Activated CD4-positive, alpha-beta T cell treated with anti-CD3 and anti-CD28 coated beads, Interleukin-2, amount 10 ng/mL, durations not matched to agents 7 days and 5 days (primary cell): ENCODE measurements around the gene ABCA3. TPM values are rescaled to one million over a fixed set of nuclear protein-coding genes. Genes with fewer than 3 reads are reported as not detected.

ENCODE experiments used
- CTCF ChIA-PET: fragments of 350-600 bp; sonication (Branson Sonifier 250); formaldehyde crosslinking; loops from one replicate; lab custom pipeline; 2021; ENCODE audit warnings: antibody characterized with exemption; lab: Charles Lee
- POLR2A ChIA-PET: fragments of 350-600 bp; sonication (Branson Sonifier 250); formaldehyde crosslinking; loops from one replicate; lab custom pipeline; 2021; ENCODE audit warnings: antibody characterized with exemption; lab: Charles Lee
- DNase-seq: peaks from one replicate; pipeline ENCODE4 v3.0.0-alpha.2; 2020
- H3K27ac Mint-ChIP-seq: one replicate; pipeline ENCODE4 v1.8.0; 2021; ENCODE audit warnings: mild to moderate bottlenecking, moderate library complexity, mixed read lengths
- H3K27me3 Mint-ChIP-seq: one replicate; pipeline ENCODE4 v1.8.0; 2021; ENCODE audit warnings: mixed read lengths
- H3K36me3 Mint-ChIP-seq: one replicate; pipeline ENCODE4 v1.8.0; 2021; ENCODE audit warnings: low read depth, mixed read lengths
- H3K4me1 Mint-ChIP-seq: one replicate; pipeline ENCODE4 v1.8.0; 2021; ENCODE audit warnings: mixed read lengths
- H3K4me3 Mint-ChIP-seq: one replicate; pipeline ENCODE4 v1.8.0; 2021; ENCODE audit warnings: mild to moderate bottlenecking, moderate library complexity, mixed read lengths
- H3K9me3 Mint-ChIP-seq: one replicate; pipeline ENCODE4 v1.8.0; 2021; ENCODE audit warnings: mixed read lengths
- total RNA-seq, 2 experiments: library from RNA; stranded (reverse); gene quantifications; one replicate each; pipeline ENCODE4 v1.2.3, GENCODE V29; 2021

Gene ABCA3
- total RNA-seq, 2 experiments from 2014 or later: 5.0 to 6.0 TPM

DNA sequence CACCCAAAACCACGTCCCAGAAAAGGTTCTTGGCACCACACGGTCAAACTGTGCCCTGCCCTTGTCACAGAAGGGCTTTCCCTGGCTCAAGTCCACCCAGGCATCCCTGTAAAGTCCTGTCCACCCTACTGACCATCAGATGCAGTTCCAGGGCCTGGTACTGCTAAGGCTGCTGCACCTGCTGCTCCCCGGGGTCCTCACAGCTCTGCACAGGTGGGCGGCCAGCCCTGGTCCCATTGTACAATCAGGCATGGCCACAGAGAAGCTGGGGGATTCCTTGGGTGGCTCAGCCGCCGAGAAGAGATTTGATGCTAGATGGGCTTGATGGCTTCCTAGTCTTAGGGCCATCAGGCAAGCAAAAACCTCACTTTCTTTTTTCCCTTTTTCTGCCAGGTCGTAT is 15.3 kb downstream of the ABCA3 start:
- ChIA-PET CTCF (interaction anchor here (1.0 kb wide), 1 partner anchor 15 kb away, joined by 3 read pairs; the partner anchor contains the start of gene ABCA3), POLR2A (no interaction called here)
- Mint-ChIP-seq H3K9me3 (no peaks in the 10 kb centered on the region), H3K4me3 (no peak overlapping the region), H3K4me1 (no peaks in the 10 kb centered on the region), H3K27me3 (no peaks in the 10 kb centered on the region), H3K36me3 (no peaks in the 10 kb centered on the region), H3K27ac (no peak overlapping the region)
- no peak for DNase-seq

DNA sequence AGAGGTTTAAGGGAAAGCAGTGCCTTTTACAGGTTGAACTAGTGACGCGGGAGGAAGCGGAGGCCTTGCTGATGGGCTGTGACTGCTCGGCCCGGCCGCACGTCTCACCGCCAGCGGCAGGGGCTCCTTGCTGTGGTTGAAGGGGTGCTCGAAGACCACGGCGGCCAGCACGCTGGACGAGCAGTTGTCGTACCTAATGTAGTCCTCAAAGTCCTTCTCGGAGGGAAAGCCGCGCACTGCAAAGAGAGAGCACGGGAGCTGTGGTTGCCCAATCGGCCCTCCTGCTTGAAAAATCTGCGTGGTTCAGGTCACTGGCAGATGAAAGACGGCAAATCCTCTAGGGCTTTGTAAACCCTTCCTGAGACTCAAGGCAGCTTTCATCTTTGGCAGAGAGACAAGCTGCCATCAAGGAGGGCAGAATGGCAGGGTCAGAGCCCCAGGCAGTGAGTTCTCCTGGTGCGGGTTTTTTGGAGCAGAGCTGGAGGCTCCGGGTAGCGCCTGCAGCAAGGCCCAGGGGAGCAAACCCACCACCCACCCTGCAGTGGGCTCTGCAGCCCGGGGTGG is 16.1 kb downstream of the ABCA3 start:
- CTCF ChIA-PET: no interaction called here
- H3K27me3 Mint-ChIP-seq: no peaks in the 10 kb centered on the region
- POLR2A ChIA-PET: no interaction called here

DNA sequence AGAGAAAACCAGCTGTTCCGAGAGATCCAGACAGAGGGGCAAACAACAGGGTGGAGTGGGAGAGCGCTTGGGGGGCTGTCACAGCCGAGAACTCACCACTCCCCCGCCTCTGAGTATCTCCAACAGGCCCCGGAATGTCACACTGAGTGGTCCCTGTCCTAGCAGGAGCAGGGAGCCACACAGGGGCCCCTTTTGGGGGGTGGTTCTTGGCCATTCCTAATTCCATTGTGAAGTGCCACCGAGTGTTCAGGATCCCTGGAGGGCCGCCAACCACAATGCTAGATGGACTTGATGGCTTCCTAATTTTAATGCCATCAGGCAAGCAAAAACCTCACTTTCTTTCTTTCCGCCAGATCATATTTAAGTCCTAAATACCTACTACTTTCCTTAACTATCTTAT is 16.8 kb downstream of the ABCA3 start:
- Mint-ChIP-seq H3K4me3 (no peak overlapping the region), H3K36me3 (no peaks in the 10 kb centered on the region), H3K9me3 (no peaks in the 10 kb centered on the region), H3K27me3 (no peaks in the 10 kb centered on the region), H3K4me1 (no peaks in the 10 kb centered on the region), H3K27ac (no peak overlapping the region)
- no peak for DNase-seq
- CTCF ChIA-PET: interaction anchor here (0.6 kb wide), 1 partner anchor 941 kb away, joined by 3 read pairs; no protein-coding TSS in a partner anchor
- POLR2A ChIA-PET: no interaction called here

More for the DNA sequence above, 16.1 kb downstream of the ABCA3 start:
- no peak for DNase-seq
- H3K27ac Mint-ChIP-seq: no peak overlapping the region
- no peaks in the 10 kb centered on the region for H3K36me3 Mint-ChIP-seq
- H3K9me3 Mint-ChIP-seq: no peaks in the 10 kb centered on the region
- H3K4me1 Mint-ChIP-seq: no peaks in the 10 kb centered on the region
- H3K4me3 Mint-ChIP-seq: no peak overlapping the region

DNA sequence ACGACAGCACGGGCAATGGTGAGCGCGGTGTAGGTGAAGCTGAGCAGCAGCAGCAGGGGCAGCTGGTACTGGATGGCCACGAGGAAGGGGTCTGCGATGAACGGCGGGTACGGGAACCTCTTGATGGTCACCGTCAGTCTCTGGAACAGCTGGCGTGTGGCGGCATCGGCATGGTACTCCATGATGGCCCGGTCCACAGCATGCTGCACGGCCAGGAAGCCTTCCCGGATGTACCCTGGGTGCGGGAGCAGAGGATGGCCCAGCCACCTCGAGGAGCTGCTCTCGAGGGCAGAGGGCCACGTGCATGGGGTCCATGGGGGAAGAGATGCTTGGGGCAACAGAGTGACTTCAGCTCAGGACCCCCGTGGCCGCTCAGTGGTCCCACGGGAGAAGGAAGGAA is 20.9 kb downstream of the ABCA3 start:
- Mint-ChIP-seq H3K36me3 (no peaks in the 10 kb centered on the region), H3K9me3 (no peaks in the 10 kb centered on the region), H3K4me1 (no peaks in the 10 kb centered on the region), H3K4me3 (no peak overlapping the region), H3K27ac (no peak overlapping the region), H3K27me3 (no peaks in the 10 kb centered on the region)
- no peak for DNase-seq
- POLR2A ChIA-PET: no interaction called here
- CTCF ChIA-PET: no interaction called here

DNA sequence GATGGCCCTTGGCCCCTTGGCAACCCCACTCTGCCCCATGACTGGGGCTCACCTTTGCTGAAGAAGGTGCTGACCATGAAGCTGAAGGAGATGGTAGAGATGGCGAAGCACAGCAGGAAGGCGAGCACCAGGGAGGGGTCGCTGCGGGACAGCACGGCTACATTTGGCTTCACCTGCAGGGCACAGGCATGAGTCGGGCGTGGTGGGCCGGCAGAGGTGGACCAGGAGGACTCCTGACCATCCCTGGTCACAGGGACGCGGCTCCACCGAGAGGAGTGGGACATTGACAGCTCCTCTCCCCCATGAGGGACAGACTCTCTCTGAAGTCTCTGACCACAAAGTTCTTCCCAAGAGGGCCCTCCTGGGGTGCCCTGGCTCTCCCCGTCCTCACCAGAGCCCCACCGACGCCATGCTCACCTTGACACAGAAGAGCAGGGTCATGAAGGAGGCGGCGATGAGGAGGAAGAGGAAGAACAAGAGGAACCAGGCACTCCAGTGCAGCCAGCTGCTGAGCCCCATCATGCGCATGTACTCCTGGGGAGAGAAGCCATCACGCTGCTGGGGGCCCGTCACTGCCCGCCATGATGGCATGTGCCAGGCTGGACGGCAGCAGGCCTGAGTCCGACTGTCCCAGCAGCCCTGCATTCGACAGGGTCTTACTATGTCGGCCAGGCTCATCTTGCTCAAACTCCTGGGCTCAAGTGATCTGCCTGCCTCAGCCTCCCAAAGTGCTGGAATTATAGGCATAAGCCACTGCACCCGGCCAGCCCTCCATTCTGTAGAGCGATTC is 23.1 kb downstream of the ABCA3 start:
- Mint-ChIP-seq H3K4me3 (no peak overlapping the region), H3K9me3 (no peaks in the 10 kb centered on the region), H3K36me3 (no peaks in the 10 kb centered on the region), H3K4me1 (no peaks in the 10 kb centered on the region), H3K27ac (no peak overlapping the region), H3K27me3 (no peaks in the 10 kb centered on the region)
- DNase-seq: no peak
- ChIA-PET CTCF (no interaction called here), POLR2A (no interaction called here)

DNA sequence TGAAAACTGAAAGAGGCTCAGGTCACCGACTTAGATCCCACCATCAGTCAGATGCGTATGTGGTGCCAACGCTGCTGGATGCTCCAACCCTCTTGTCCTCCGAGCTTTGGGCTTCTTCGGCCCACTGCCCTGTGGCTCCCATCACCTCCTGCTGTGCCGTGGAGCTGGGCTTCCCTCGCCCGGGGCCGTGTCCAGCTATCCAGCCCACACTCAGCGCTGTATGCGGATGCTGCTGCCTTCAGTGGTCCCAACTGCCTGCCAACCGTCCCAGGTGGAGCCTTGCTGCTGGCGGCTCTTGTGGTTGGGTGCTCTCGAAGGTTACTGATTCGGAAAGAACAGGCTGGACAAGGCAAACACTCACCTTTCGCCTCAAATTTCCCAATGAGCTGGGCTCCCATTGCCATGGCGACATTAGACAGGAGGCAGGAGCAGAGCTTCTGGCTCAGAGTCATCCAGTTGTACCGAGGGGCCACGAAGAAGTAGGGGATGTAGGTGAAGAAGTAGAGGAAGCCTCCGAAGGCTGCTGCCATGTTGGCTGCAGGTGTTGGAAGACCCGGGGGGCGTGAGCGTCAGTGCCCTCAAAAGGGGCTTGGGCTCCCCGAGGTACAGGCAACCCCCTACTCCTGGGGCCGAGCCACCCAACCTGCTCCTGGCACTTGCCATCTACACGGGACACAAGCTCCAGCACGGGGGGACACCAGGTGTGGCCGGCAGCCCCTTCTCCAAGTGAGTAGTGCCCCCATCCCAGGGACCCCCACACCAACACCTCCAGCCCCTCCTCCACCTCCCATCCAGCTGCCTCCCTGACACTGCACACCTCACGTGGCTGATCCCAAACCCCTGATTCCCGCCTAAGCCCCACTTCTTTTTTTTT is 32.2 kb downstream of the ABCA3 start:
- ChIA-PET CTCF (no interaction called here), POLR2A (no interaction called here)
- Mint-ChIP-seq H3K36me3 (no peaks in the 10 kb centered on the region), H3K27me3 (no peaks in the 10 kb centered on the region), H3K4me1 (no peaks in the 10 kb centered on the region), H3K9me3 (no peaks in the 10 kb centered on the region), H3K4me3 (no peak overlapping the region), H3K27ac (no peak overlapping the region)
- DNase-seq: no peak

DNA sequence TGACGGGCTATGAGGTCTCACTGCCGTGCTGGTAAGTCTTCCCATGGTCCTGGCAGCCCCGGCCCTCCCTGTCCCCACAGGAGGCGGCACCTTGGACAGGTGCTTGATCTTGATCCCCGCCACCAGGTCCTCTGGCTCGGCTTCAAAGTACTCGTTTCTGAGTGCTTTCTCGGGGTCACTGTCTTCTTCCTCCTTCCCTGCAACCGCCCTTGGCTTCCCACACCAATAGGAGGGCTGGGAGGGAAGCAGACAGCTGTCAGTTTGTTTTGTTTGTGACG is 40.7 kb downstream of the ABCA3 start:
- no peak for DNase-seq
- Mint-ChIP-seq H3K36me3 (no peaks in the 10 kb centered on the region), H3K27me3 (no peaks in the 10 kb centered on the region), H3K9me3 (no peaks in the 10 kb centered on the region), H3K4me3 (no peak overlapping the region), H3K4me1 (peaks cover 10% of the 10 kb centered on the region), H3K27ac (no peak overlapping the region)
- POLR2A ChIA-PET: no interaction called here
- CTCF ChIA-PET: interaction anchor here (0.6 kb wide), 1 partner anchor 89 kb away, joined by 3 read pairs; no protein-coding TSS in a partner anchor

DNA sequence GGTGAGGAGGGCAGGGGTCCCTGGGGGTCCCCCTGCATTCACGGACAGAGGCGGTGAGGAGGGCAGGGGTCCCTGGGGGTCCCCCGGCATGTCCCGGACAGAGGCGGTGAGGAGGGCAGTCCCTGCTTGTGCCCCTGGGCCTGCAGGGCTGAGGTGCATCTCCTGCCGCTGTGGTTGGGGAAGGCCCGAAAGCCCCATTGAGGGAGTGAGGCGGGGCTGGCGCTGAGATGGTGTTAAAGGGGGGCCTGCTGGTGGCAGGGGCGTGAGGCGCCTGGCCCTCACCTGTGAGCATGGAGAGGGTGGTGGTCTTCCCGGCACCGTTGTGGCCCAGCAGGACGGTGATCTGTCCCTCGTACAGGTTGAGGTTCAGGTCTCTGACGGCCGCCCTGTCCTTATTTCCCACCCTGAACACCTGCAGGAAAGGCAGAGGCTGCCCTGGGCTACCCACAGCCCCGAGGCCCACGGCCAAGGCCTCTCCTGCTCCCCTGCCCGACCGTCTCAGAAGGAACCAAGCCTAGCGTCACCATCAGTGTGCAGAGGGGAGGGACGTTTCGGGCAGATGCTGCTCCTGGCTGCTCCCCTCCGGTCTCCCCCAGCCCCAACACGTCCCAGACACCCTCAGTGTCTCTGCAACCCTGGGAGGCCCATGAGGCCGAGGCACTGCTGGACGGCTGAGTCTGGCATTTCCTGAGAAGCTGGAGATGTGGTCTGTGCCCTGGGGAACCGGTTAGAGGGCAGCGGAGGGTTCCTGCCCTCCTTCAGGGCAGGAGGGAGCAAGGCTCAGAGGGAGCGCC is 41.2 kb downstream of the ABCA3 start:
- Mint-ChIP-seq H3K9me3 (no peaks in the 10 kb centered on the region), H3K27ac (no peak overlapping the region), H3K27me3 (no peaks in the 10 kb centered on the region), H3K4me3 (no peak overlapping the region), H3K36me3 (no peaks in the 10 kb centered on the region), H3K4me1 (peaks cover 10% of the 10 kb centered on the region)
- ChIA-PET POLR2A (no interaction called here), CTCF (interaction anchor here (0.6 kb wide), 1 partner anchor 89 kb away, joined by 3 read pairs; no protein-coding TSS in a partner anchor)
- DNase-seq: no peak

DNA sequence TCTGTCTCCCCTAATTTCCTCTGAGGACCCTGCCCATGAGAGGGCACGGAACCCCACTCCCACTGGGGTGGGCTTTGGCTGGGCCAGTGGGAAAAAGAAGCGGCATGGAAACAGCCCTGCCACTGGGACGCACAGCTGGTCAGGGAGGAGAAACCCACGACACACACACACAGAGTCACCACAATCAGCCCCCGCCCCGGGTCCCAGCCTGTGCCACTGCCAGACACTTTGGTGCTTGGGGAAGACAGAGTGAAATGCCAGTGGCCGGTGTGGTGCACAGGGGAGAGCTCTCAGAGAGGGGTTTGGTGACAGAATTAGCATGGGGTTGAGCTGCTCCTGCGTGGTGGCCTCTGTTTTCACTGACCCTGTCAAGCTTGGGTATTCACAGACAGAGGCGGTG is 41.9 kb downstream of the ABCA3 start:
- Mint-ChIP-seq H3K27ac (no peak overlapping the region), H3K36me3 (no peaks in the 10 kb centered on the region), H3K4me3 (no peak overlapping the region), H3K4me1 (peaks cover 10% of the 10 kb centered on the region), H3K27me3 (no peaks in the 10 kb centered on the region), H3K9me3 (no peaks in the 10 kb centered on the region)
- no peak for DNase-seq
- POLR2A ChIA-PET: no interaction called here
- CTCF ChIA-PET: no interaction called here

DNA sequence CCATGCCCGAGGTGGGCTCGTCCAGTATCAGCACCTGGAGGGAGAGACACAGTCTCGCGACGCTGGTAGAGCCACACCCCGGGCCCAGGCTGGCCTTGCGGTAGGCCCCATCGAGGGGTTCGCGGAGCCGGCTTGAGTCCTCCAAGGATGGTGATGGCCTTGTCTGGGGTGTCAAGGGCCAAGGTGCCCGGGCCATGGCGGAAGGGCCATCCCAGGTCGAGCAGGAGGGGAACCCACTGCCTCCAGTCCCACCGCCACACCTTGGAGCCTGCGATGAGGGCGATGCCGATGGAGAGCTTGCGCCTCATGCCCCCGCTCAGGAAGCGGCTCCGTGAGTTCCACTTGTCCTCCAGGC is 43.0 kb downstream of the ABCA3 start:
- no peak for DNase-seq
- H3K9me3 Mint-ChIP-seq: no peaks in the 10 kb centered on the region
- H3K27me3 Mint-ChIP-seq: no peaks in the 10 kb centered on the region
- CTCF ChIA-PET: interaction anchor here (0.6 kb wide), 1 partner anchor 368 kb away, joined by 3 read pairs; no protein-coding TSS in a partner anchor
- no peak overlapping the region for H3K27ac Mint-ChIP-seq
- no peak overlapping the region for H3K4me3 Mint-ChIP-seq
- POLR2A ChIA-PET: no interaction called here
- H3K4me1 Mint-ChIP-seq: peaks cover 10% of the 10 kb centered on the region
- H3K36me3 Mint-ChIP-seq: no peaks in the 10 kb centered on the region

DNA sequence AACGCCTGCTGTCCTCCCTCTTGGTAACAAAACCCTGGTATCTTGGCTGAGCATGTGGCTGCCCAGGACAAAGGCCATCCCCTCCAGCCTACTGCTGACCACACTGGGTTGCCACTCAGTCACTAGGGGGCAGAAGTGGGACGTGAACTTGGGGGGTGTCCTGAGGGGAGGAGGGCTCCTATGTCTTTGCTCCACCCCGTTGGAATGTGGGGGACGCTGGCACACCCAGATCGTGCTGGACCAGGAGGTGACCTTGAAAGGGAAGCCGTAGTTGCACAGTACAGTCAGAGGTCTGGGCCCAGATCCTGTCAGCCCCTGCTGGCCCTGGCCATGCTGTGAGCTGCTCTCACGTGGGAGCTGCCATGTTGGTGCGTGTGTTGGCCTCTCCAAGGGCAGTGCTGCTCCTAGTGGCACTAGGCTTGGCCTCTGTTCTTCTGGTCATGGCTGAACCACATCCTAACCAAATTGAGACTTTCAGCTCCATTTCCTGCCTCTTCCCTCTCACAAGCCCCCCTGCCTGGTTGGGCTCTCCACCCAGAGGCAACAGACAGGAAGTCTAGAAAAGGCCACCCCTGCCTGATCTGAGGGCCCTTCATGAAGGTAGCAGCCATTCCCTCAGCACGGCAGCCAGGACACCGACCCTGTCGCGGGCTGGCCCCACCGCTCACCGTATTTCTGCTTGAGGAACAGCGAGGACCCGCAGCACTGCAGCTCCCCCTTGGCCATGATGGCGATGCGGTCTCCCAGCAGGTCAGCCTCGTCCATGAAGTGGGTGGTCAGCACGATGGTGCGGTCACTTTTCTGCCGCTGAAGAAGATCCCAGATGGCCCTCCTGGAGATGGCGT is 43.6 kb downstream of the ABCA3 start:
- DNase-seq: no peak
- CTCF ChIA-PET: interaction anchor here (0.5 to 1.2 kb wide), 2 partner anchors 12 to 38 kb away, joined by 3 read pairs; no protein-coding TSS in a partner anchor
- H3K27me3 Mint-ChIP-seq: no peaks in the 10 kb centered on the region
- peaks cover 10% of the 10 kb centered on the region for H3K4me1 Mint-ChIP-seq
- POLR2A ChIA-PET: no interaction called here
- H3K4me3 Mint-ChIP-seq: no peak overlapping the region
- H3K9me3 Mint-ChIP-seq: no peaks in the 10 kb centered on the region
- no peaks in the 10 kb centered on the region for H3K36me3 Mint-ChIP-seq
- H3K27ac Mint-ChIP-seq: no peak overlapping the region
